ENCODE measurements around the gene LEKR1. TPM values are rescaled to one million over a fixed set of nuclear protein-coding genes. Genes with fewer than 3 reads are reported as not detected.
A peak's percentile ranks its signal among the peaks of the same experiment; 100 is the strongest.

The LEKR1 gene
- total and polyA plus RNA-seq, 9 of the 15 experiments (the other 6 are each of a cell fraction or from before 2014, with no cell fraction given), result 0.76 to 1.8 (median 1.2) TPM

GRCh38 chr3:156818890-156819289 is 7.3 kb upstream of the LEKR1 start (continued):
- TF ChIP-seq, protein P1, sequence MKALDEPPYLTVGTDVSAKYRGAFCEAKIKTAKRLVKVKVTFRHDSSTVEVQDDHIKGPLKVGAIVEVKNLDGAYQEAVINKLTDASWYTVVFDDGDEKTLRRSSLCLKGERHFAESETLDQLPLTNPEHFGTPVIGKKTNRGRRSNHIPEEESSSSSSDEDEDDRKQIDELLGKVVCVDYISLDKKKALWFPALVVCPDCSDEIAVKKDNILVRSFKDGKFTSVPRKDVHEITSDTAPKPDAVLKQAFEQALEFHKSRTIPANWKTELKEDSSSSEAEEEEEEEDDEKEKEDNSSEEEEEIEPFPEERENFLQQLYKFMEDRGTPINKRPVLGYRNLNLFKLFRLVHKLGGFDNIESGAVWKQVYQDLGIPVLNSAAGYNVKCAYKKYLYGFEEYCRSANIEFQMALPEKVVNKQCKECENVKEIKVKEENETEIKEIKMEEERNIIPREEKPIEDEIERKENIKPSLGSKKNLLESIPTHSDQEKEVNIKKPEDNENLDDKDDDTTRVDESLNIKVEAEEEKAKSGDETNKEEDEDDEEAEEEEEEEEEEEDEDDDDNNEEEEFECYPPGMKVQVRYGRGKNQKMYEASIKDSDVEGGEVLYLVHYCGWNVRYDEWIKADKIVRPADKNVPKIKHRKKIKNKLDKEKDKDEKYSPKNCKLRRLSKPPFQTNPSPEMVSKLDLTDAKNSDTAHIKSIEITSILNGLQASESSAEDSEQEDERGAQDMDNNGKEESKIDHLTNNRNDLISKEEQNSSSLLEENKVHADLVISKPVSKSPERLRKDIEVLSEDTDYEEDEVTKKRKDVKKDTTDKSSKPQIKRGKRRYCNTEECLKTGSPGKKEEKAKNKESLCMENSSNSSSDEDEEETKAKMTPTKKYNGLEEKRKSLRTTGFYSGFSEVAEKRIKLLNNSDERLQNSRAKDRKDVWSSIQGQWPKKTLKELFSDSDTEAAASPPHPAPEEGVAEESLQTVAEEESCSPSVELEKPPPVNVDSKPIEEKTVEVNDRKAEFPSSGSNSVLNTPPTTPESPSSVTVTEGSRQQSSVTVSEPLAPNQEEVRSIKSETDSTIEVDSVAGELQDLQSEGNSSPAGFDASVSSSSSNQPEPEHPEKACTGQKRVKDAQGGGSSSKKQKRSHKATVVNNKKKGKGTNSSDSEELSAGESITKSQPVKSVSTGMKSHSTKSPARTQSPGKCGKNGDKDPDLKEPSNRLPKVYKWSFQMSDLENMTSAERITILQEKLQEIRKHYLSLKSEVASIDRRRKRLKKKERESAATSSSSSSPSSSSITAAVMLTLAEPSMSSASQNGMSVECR (CRISPR knock-in tag; IDR thresholded peaks at IDR 0.05), result no peak
- TF ChIP-seq ID3 (CRISPR knock-in tag; IDR thresholded peaks at IDR 0.05) (no peak), ID3 (tag; IDR thresholded peaks at IDR 0.05) (no peak), CBFA2T2 (conservative IDR thresholded peaks at IDR 0.05) (no peak), ETV6 (IDR thresholded peaks at IDR 0.05; ENCODE audit: borderline replicate concordance in 1 of 2, low read depth in 2 of 2, low read length in 1 of 2) (no peak), ETV6 (CRISPR knock-in tag; IDR thresholded peaks at IDR 0.05; ENCODE audit: borderline replicate concordance) (no peak), KDM1A (IDR thresholded peaks at IDR 0.05) (peak in 1 of 2 experiments; percentile 25; a peak in 1 of 4 replicates), NBN (IDR thresholded peaks at IDR 0.05; ENCODE audit: low read depth) (no peak), GATAD2B (IDR thresholded peaks at IDR 0.05; ENCODE audit: borderline replicate concordance) (0 out of 2 replicates have a peak, but pooled peaks have one; percentile 30), NFE2 (IDR thresholded peaks at IDR 0.05; ENCODE audit: low read depth) (peak; percentile 26; the same call in 1 of the 2 replicates), MEIS2 (IDR thresholded peaks at IDR 0.05; ENCODE audit: partially characterized antibody) (peak; percentile 68), RBM22 (IDR thresholded peaks at IDR 0.05; ENCODE audit: low read depth, low read length, poor library complexity, severe bottlenecking) (no peak), ZNF282 (CRISPR knock-in tag; IDR thresholded peaks at IDR 0.05) (no peak), ZNF217 (CRISPR knock-in tag; IDR thresholded peaks at IDR 0.05) (no peak), ZNF431 (CRISPR knock-in tag; IDR thresholded peaks at IDR 0.05) (no peak), ILF3 (IDR thresholded peaks at IDR 0.05; ENCODE audit: borderline replicate concordance) (no peak), USF2 (CRISPR knock-in tag; IDR thresholded peaks at IDR 0.05) (no peak), ZKSCAN8 (CRISPR knock-in tag; IDR thresholded peaks at IDR 0.05) (no peak), XRCC5 (IDR thresholded peaks at IDR 0.05; ENCODE audit: low read depth, low read length) (no peak), ZNF224 (CRISPR knock-in tag; IDR thresholded peaks at IDR 0.05) (no peak), ARID1B (IDR thresholded peaks at IDR 0.05) (peak; percentile 58), SMARCA4 (IDR thresholded peaks at IDR 0.05) (peak; percentile 61), ZNF764 (CRISPR knock-in tag; IDR thresholded peaks at IDR 0.05; ENCODE audit: low read depth) (no peak), FOSL1 (tag; conservative IDR thresholded peaks at IDR 0.05) (peak; percentile 73; the same call in 1 of the 2 replicates), MTA1 (IDR thresholded peaks at IDR 0.05; ENCODE audit: borderline replicate concordance) (no peak), MCM7 (IDR thresholded peaks at IDR 0.05) (no peak), MCM2 (IDR thresholded peaks at IDR 0.05; ENCODE audit: low read depth) (no peak)

Data from K562 (cell line).